ENCODE results near the gene DLGAP1. TPM values are rescaled to one million over a fixed set of nuclear protein-coding genes. Genes with fewer than 3 reads are reported as not detected.
A peak's percentile ranks its signal among the peaks of the same experiment; 100 is the strongest.

DLGAP1 gene
- total and polyA plus RNA-seq, 10 of the 15 experiments (the other 5 are each of a cell fraction or from before 2014, with no cell fraction given): 0.23 to 27.6 (median 1.9) TPM

DNA sequence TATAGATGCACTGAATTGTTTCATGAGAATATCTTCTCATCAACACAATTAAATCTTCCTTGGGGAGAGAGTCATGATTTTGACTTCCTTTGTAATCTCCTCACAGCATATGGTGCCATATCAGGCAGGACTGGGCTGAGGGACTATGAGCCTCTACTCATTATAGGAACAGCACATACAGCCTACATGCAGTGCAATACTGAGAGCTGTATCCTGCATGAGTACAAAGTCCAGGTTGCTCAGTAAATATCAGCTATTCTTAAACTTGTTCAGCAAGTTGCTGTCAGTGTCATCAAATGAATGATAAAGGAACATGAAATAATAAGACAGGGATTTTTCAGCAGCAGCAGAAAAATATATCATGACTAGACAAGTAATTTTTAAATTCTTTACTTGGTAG, 10.8 kb downstream of the DLGAP1 start:
- TF ChIP-seq EED (IDR thresholded peaks at IDR 0.05; ENCODE audit: low read depth): no peak
- TF ChIP-seq, protein P1, sequence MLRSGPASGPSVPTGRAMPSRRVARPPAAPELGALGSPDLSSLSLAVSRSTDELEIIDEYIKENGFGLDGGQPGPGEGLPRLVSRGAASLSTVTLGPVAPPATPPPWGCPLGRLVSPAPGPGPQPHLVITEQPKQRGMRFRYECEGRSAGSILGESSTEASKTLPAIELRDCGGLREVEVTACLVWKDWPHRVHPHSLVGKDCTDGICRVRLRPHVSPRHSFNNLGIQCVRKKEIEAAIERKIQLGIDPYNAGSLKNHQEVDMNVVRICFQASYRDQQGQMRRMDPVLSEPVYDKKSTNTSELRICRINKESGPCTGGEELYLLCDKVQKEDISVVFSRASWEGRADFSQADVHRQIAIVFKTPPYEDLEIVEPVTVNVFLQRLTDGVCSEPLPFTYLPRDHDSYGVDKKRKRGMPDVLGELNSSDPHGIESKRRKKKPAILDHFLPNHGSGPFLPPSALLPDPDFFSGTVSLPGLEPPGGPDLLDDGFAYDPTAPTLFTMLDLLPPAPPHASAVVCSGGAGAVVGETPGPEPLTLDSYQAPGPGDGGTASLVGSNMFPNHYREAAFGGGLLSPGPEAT (IDR thresholded peaks at IDR 0.05; ENCODE audit: low read depth): 0 out of 2 replicates have a peak, but pooled peaks have one; percentile 19
- Histone ChIP-seq H4K20me1 (ENCODE audit: control insufficient read depth, insufficient read depth) (no peaks in the 10 kb centered on the region), H3K4me2 (ENCODE audit: control insufficient read depth, insufficient read depth) (no peak overlapping the region), H3K4me1 (ENCODE audit: control insufficient read depth, insufficient read depth, low read length) (no peaks in the 10 kb centered on the region), H3K9me3 (replicated peaks; ENCODE audit: control insufficient read depth, insufficient read depth, low read length) (no peaks in the 10 kb centered on the region), H3K27me3 (replicated peaks in 1 of 2; ENCODE audit: control insufficient read depth in 2 of 2, insufficient read depth in 2 of 2, low read length in 1 of 2) (no peaks in the 10 kb centered on the region), H3K79me2 (ENCODE audit: control insufficient read depth, insufficient read depth, low read length) (no peaks in the 10 kb centered on the region), H3K4me3 (no peak overlapping the region), H3K27ac (ENCODE audit: control insufficient read depth, insufficient read depth) (no peak overlapping the region), H3K9ac (ENCODE audit: control insufficient read depth, insufficient read depth, low read length) (no peak overlapping the region), H3K36me3 (ENCODE audit: control insufficient read depth in 2 of 2, insufficient read depth in 2 of 2, low read length in 1 of 2) (no peaks in the 10 kb centered on the region; a peak in 1 of 4 replicates), H2AFZ (ENCODE audit: control insufficient read depth, low read depth, low read length) (no peak overlapping the region)
- ChIA-PET CTCF (interaction anchor here (0.6 to 1.8 kb wide), 7 partner anchors 8 to 346 kb away, joined by 3 to 5 read pairs (median 3); no protein-coding TSS in a partner anchor), SMC1A (ENCODE audit: uncharacterized antibody, unreplicated experiment) (interaction anchor here (0.7 to 5.2 kb wide), 16 partner anchors 8 to 337 kb away, joined by 3 to 31 read pairs (median 4); no protein-coding TSS in a partner anchor), RAD21 (ENCODE audit: unreplicated experiment) (interaction anchor here (0.8 to 2.8 kb wide), 9 partner anchors 8 to 305 kb away, joined by 3 to 10 read pairs (median 4); no protein-coding TSS in a partner anchor), POLR2A (interaction anchor here (0.8 to 1.6 kb wide), 4 partner anchors 10 to 336 kb away, joined by 3 read pairs; no protein-coding TSS in a partner anchor)
- ATAC-seq (peak; percentile 50), DNase-seq (ENCODE audit: low read depth, low spot score) (no peak), FAIRE-seq (no peak)
- intact Hi-C loops (cut with micrococcal nuclease; ENCODE audit: unreplicated experiment) (no loop called here), in situ Hi-C loops (cut with MboI) (no loop called here)
- no TSS peak for BruUV-seq (replicated peaks)

DNA sequence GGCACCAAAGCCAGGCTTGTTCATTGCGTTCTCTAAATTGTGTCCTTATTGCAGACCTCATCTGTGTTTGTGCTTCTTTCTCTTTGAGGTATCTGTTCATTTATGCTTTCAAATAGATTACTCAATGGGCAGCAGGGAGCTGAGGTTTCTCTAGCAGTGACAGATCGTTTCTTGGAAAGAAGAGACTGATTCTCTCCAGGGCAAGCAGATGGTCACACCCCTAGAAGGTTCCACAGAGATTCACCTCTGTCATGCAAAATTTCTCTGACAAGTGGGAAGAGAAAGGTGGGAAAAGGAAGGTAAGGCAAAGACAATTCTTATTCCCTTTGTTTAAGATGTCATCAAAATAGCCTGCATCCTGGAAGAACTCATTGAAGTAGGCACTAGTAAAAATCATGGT, 14.0 kb downstream of the DLGAP1 start:
- Histone ChIP-seq H3K4me1 (ENCODE audit: control insufficient read depth, insufficient read depth, low read length) (no peaks in the 10 kb centered on the region), H3K9me3 (replicated peaks; ENCODE audit: control insufficient read depth, insufficient read depth, low read length) (no peaks in the 10 kb centered on the region), H4K20me1 (ENCODE audit: control insufficient read depth, insufficient read depth) (no peaks in the 10 kb centered on the region), H3K4me2 (ENCODE audit: control insufficient read depth, insufficient read depth) (no peak overlapping the region), H3K27ac (ENCODE audit: control insufficient read depth, insufficient read depth) (no peak overlapping the region), H3K9ac (ENCODE audit: control insufficient read depth, insufficient read depth, low read length) (no peak overlapping the region), H3K4me3 (no peak overlapping the region), H2AFZ (ENCODE audit: control insufficient read depth, low read depth, low read length) (no peak overlapping the region), H3K27me3 (replicated peaks in 1 of 2; ENCODE audit: control insufficient read depth in 2 of 2, insufficient read depth in 2 of 2, low read length in 1 of 2) (no peaks in the 10 kb centered on the region), H3K79me2 (ENCODE audit: control insufficient read depth, insufficient read depth, low read length) (no peaks in the 10 kb centered on the region), H3K36me3 (ENCODE audit: control insufficient read depth in 2 of 2, insufficient read depth in 2 of 2, low read length in 1 of 2) (no peaks in the 10 kb centered on the region; a peak in 1 of 4 replicates)
- ChIA-PET POLR2A (interaction anchor here (0.9 to 1.4 kb wide), 2 partner anchors 9 kb away, joined by 3 read pairs; no protein-coding TSS in a partner anchor), CTCF (interaction anchor here (1.0 to 1.6 kb wide), 3 partner anchors 9 to 86 kb away, joined by 3 to 5 read pairs (median 3); no protein-coding TSS in a partner anchor), SMC1A (ENCODE audit: uncharacterized antibody, unreplicated experiment) (interaction anchor here (0.6 to 5.2 kb wide), 11 partner anchors 8 to 331 kb away, joined by 3 to 31 read pairs (median 4); no protein-coding TSS in a partner anchor), RAD21 (ENCODE audit: unreplicated experiment) (interaction anchor here (1.0 to 1.5 kb wide), 2 partner anchors 9 to 95 kb away, joined by 3 to 5 read pairs; no protein-coding TSS in a partner anchor)
- ATAC-seq (peak; percentile 10; the same call in 2 of the 3 replicates), DNase-seq (ENCODE audit: low read depth, low spot score) (no peak), FAIRE-seq (no peak)
- TF ChIP-seq NR2C1 (IDR thresholded peaks at IDR 0.05): no peak
- TF ChIP-seq POLR2A (IDR thresholded peaks at IDR 0.05; ENCODE audit: low read depth, low read length): no peak
- TF ChIP-seq, protein P2, sequence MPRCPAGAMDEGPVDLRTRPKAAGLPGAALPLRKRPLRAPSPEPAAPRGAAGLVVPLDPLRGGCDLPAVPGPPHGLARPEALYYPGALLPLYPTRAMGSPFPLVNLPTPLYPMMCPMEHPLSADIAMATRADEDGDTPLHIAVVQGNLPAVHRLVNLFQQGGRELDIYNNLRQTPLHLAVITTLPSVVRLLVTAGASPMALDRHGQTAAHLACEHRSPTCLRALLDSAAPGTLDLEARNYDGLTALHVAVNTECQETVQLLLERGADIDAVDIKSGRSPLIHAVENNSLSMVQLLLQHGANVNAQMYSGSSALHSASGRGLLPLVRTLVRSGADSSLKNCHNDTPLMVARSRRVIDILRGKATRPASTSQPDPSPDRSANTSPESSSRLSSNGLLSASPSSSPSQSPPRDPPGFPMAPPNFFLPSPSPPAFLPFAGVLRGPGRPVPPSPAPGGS (IDR thresholded peaks at IDR 0.05; ENCODE audit: borderline replicate concordance, insufficient read depth, low read depth, low read length, poor library complexity, severe bottlenecking): no peak
- TF ChIP-seq KDM1A (IDR thresholded peaks at IDR 0.05; ENCODE audit: borderline replicate concordance): no peak
- TF ChIP-seq, protein P3, sequence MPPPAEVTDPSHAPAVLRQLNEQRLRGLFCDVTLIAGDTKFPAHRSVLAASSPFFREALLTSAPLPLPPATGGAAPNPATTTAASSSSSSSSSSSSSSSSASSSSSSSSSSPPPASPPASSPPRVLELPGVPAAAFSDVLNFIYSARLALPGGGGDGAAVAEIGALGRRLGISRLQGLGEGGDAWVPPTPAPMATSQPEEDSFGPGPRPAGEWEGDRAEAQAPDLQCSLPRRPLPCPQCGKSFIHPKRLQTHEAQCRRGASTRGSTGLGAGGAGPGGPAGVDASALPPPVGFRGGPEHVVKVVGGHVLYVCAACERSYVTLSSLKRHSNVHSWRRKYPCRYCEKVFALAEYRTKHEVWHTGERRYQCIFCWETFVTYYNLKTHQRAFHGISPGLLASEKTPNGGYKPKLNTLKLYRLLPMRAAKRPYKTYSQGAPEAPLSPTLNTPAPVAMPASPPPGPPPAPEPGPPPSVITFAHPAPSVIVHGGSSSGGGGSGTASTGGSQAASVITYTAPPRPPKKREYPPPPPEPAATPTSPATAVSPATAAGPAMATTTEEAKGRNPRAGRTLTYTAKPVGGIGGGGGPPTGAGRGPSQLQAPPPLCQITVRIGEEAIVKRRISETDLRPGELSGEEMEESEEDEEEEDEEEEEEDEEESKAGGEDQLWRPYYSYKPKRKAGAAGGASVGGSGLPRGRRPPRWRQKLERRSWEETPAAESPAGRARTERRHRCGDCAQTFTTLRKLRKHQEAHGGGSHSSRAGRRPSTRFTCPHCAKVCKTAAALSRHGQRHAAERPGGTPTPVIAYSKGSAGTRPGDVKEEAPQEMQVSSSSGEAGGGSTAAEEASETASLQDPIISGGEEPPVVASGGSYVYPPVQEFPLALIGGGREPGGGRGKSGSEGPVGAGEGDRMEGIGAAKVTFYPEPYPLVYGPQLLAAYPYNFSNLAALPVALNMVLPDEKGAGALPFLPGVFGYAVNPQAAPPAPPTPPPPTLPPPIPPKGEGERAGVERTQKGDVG (CRISPR knock-in tag; IDR thresholded peaks at IDR 0.05): no peak
- in situ Hi-C loops (cut with MboI): no loop called here
- no TSS peak for BruUV-seq (replicated peaks)
- intact Hi-C loops (cut with micrococcal nuclease; ENCODE audit: unreplicated experiment): no loop called here
- WGBS (ENCODE audit: insufficient coverage, insufficient replicate concordance, low lambda C conversion rate, missing lambda C conversion rate): 19% methylated on average over 2 of the region's 2 CpGs
